Common myeloid progenitor, CD34-positive (primary cell): ENCODE data around the gene SLC22A14.
"Not testable (repeated sequence)": the region's sequence is repeated elsewhere in the genome, so short reads cannot be mapped to it uniquely, and the experiment has no call there.

Source experiments
- CTCF ChIA-PET: fragments of 350-600 bp; sonication (Branson Sonifier 250); formaldehyde crosslinking; loops from one replicate; lab custom pipeline; 2021; ENCODE audit warnings: antibody characterized with exemption; lab: Charles Lee
- POLR2A ChIA-PET: fragments of 350-600 bp; sonication (Branson Sonifier 250); formaldehyde crosslinking; loops from one replicate; lab custom pipeline; 2021; ENCODE audit warnings: antibody characterized with exemption; lab: Charles Lee
- DNase-seq, 3 donors: peaks; one replicate each; pipeline versions ENCODE4 v3.0.0 to v3.0.0-alpha.2; 2013
- H3K27ac ChIP-seq, 2 experiments: 1 replicate in 1 of 2; 2 replicates in 1 of 2; pipeline ENCODE4 v1.7.0; 2013; ENCODE audit warnings: inconsistent platforms in 2 of 2, low read length in 2 of 2, mild to moderate bottlenecking in 2 of 2, low read depth in 1 of 2, moderate library complexity in 1 of 2; ENCODE audit not compliant: severe bottlenecking in 2 of 2, insufficient read depth in 1 of 2, poor library complexity in 1 of 2
- H3K27me3 ChIP-seq, 5 experiments: replicated peaks in 2 of 5; 1 replicate in 3 of 5; 2 replicates in 2 of 5; pipeline versions ENCODE4 v1.6.1 to v1.7.0; 2013; ENCODE audit warnings: low read length in 4 of 5, mild to moderate bottlenecking in 2 of 5, moderate library complexity in 2 of 5, inconsistent platforms in 1 of 5; ENCODE audit not compliant: insufficient read depth in 5 of 5, control insufficient read depth in 4 of 5
- H3K36me3 ChIP-seq, 4 experiments: 1 replicate in 2 of 4; 2 replicates in 2 of 4; pipeline versions ENCODE4 v1.6.1 to v1.7.0; 2013; ENCODE audit warnings: low read length in 3 of 4, control low read depth in 1 of 4, mild to moderate bottlenecking in 1 of 4; ENCODE audit not compliant: control insufficient read depth in 4 of 4, insufficient read depth in 4 of 4
- H3K4me1 ChIP-seq, 4 experiments: 1 replicate in 3 of 4; 2 replicates in 1 of 4; pipeline versions ENCODE4 v1.6.1 to v1.7.1; 2013; ENCODE audit warnings: low read length in 3 of 4, mild to moderate bottlenecking in 3 of 4, control low read depth in 1 of 4, inconsistent platforms in 1 of 4, moderate library complexity in 1 of 4; ENCODE audit not compliant: control insufficient read depth in 4 of 4, insufficient read depth in 4 of 4; ENCODE audit errors: control extremely low read depth in 1 of 4
- H3K4me3 ChIP-seq, 7 experiments: 1 replicate in 4 of 7; 2 replicates in 3 of 7; pipeline versions ENCODE4 v1.5.1 to v1.7.0; 2013; ENCODE audit warnings: mild to moderate bottlenecking in 7 of 7, low read length in 6 of 7, moderate library complexity in 6 of 7, inconsistent platforms in 2 of 7, low read depth in 2 of 7, control low read depth in 1 of 7; ENCODE audit not compliant: insufficient read depth in 4 of 7, control insufficient read depth in 1 of 7; ENCODE audit errors: extremely low read depth in 1 of 7
- H3K9me3 ChIP-seq, 5 experiments: 1 replicate in 4 of 5; 2 replicates in 1 of 5; pipeline versions ENCODE4 v1.6.1 to v1.7.1; 2013; ENCODE audit warnings: low read length in 4 of 5, mild to moderate bottlenecking in 2 of 5, inconsistent platforms in 1 of 5, low read depth in 1 of 5, moderate library complexity in 1 of 5; ENCODE audit not compliant: control insufficient read depth in 4 of 5, insufficient read depth in 2 of 5; ENCODE audit errors: control extremely low read depth in 1 of 5
- WGBS: methylation state at CpG from one replicate; pipeline ENCODE4 v1.1.5; 2013; ENCODE audit not compliant: insufficient coverage; 5-methylcytosine and 5-hydroxymethylcytosine counted together

Gene SLC22A14

DNA sequence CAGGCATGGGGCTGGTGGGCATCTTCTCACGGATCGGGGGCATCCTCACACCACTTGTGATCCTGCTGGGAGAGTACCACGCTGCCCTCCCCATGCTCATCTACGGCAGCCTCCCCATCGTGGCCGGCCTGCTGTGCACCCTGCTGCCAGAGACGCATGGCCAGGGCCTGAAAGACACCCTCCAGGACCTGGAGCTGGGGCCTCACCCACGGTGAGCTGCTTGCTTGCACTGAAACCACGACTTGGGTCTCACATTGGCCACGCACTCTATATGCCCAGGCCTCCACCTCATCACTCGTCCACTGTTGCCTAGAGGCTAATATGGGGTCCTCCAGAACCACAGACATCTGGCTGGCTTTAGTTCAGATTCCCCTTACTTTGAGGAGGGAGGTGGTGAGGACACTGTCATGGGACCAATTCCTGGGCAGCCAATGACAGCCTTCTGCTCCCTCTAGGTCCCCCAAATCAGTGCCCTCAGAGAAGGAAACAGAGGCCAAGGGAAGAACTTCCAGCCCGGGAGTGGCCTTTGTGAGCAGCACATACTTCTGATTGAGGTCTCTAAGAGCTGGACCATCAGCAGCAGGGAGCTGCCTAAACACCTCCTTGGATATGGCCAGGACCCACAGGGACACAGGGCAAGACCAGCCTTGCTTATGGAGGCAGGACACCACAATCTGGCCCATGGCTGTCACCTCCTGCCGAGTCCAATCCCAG, 5.0 kb upstream of the SLC22A14 start:
- H3K9me3 ChIP-seq = no peaks in the 10 kb centered on the region
- no peak overlapping the region for H3K4me3 ChIP-seq
- ChIA-PET CTCF (interaction anchor here (0.7 kb wide), 1 partner anchor 22 kb away, joined by 4 read pairs; no protein-coding TSS in a partner anchor), POLR2A (no interaction called here)
- H3K36me3 ChIP-seq = no peaks in the 10 kb centered on the region
- H3K27ac ChIP-seq = no peak overlapping the region
- H3K27me3 ChIP-seq = no peaks in the 10 kb centered on the region
- peaks cover 0 to 3% (median 0%) of the 10 kb centered on the region in 4 experiments for H3K4me1 ChIP-seq
- DNase-seq = no peak
- 99% methylated on average over 11 of the region's 13 CpGs for WGBS

DNA sequence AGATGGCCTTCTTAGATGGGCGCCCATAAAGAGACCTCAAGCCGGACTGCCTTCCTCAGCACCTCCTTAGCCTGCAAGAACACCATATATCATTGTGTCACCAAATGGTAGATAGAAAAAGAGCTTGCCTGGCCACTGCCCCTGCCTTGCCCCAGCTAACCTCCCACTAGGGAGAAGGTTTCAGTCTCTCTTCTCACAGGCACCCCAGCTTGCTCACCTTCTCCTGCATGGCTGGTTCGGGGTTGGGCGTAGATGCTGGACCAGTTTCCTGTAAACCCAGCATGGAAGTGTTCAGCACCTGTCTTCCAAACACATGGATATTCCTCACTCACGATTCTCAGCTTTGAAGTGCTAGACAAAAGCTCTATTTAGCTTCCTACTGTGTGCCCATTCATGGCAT, 3.3 kb upstream of the SLC22A14 start:
- H3K4me1 ChIP-seq = peaks cover 0 to 3% (median 0%) of the 10 kb centered on the region in 4 experiments
- CTCF ChIA-PET = interaction anchor here (1.2 kb wide), 1 partner anchor 31 kb away, joined by 3 read pairs; no protein-coding TSS in a partner anchor
- WGBS = 91% methylated on average over 3 of the region's 5 CpGs
- DNase-seq = no peak
- POLR2A ChIA-PET = no interaction called here
- H3K9me3 ChIP-seq = no peaks in the 10 kb centered on the region
- H3K27ac ChIP-seq = no peak overlapping the region
- no peaks in the 10 kb centered on the region for H3K27me3 ChIP-seq
- H3K36me3 ChIP-seq = no peaks in the 10 kb centered on the region
- H3K4me3 ChIP-seq = no peak overlapping the region

DNA sequence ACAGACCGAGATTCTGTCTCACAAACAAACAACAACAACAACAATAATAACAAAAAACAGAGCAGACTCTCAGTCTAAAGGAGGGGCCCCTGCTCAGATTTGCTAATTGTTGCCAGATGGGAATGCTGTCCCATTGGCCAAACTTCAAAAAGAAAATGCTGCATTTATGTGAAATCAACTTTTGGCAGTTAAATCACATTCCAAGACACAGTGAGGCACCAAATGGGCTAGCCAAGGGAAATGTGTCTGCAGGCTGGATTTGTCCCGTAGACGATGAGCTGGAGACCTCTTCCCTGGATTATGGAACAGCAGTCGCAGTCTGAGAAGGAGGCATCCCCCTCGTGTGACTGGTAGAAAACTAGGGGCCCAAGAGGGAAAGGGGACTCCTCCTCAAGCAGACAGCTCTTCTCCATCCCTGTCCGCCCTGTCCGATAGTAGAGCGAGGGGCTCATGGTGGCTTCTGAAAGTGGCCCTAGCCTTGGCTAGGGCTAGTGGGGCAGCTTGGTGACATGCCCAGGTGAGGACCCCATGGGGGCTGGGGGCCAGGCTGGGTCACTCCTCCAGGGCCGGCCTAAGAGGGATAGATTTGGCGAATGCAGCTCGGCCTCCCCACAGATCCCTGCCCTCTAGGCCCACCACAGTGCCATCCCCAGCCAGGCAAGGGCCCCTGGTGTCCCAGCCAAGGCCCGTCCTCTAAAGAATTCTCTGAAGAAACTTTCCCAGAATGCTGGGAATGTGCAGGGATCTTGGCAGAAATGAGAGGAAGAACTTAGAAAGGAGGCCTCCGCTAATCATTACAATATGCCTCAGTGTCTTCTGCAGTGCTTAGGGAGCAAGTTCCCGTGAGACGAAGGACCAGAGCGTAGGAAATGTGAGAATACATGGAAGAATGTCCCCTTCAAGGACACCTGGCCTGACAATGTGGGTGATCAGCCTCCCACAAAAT, 2.0 kb downstream of the SLC22A14 start:
- POLR2A ChIA-PET = no interaction called here
- CTCF ChIA-PET = no interaction called here
- Histone ChIP-seq H3K27ac (no peak overlapping the region), H3K4me1 (peaks cover 0 to 3% (median 0%) of the 10 kb centered on the region in 4 experiments), H3K27me3 (no peaks in the 10 kb centered on the region), H3K9me3 (no peaks in the 10 kb centered on the region), H3K36me3 (no peaks in the 10 kb centered on the region), H3K4me3 (no peak overlapping the region)
- 93% methylated on average over 9 of the region's 16 CpGs for WGBS
- DNase-seq = no peak

DNA sequence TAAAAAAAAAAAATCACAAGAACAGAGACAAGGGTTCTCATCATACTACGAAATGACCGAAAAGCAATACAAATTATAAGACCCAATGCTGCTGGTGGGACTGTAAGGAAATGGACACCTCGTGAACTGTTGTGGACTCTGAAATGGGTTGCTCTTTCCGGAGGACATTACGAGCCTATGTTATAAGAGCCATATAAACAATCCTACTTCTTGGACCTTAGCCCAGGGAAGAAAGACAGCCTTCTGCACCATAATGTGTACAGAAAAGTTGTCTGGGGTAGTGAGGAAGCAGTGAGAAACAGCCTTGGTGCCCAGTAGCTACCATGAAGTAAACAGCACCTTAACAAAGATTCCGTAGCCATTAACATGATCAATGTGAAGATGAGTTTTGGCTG, 2.7 kb downstream of the SLC22A14 start:
- Histone ChIP-seq H3K4me1 (peaks cover 0 to 3% (median 0%) of the 10 kb centered on the region in 4 experiments), H3K9me3 (no peaks in the 10 kb centered on the region), H3K36me3 (no peaks in the 10 kb centered on the region), H3K27ac (no peak overlapping the region), H3K4me3 (no peak overlapping the region), H3K27me3 (no peaks in the 10 kb centered on the region)
- 88% methylated on average over 3 of the region's 6 CpGs for WGBS
- ChIA-PET CTCF (no interaction called here), POLR2A (no interaction called here)
- DNase-seq = no peak

DNA sequence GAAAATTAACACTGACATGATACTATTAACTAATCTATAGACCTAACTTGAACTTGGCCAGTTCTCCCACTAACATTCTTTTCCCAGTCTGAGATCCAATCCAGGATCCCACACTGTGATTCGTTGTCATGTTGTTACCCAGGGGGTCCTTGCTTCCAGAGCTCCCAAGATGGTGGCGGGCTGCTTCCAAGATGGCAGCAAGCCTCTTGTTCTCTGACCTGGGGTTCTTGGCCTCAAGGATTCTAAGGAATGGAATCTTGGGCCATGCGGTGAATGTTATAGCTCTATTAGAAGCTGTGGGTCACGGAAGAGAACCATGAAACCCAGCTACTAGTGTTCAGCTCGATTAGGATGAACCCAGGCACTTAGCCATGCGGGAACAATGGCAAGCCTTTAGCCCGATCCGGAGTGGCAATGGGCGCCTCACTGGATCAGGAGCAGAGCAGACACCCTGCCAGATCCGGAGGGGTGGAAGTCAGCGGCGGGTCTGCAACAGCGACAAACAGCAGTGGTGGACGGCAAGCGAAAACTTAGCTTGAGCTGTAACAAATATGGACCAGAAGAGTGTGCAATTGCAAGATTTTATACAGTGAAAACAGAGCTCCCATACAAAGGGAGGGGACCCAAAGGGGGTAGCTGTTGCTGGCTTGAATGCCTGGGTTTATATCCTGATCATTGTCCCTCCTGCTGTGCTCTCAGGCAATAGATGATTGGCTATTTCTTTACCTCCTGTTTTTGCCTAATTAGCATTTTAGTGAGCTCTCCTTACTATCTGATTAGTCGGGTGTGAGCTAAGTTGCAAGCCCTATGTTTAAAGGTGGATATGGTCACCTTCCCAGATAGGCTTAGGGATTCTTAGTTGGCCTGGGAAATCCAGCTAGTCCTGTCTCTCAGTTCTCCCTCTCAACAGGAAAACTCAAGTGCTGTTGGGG, 7.5 kb downstream of the SLC22A14 start:
- H3K36me3 ChIP-seq, CTCF ChIA-PET, H3K27me3 ChIP-seq, DNase-seq, H3K4me3 ChIP-seq, H3K27ac ChIP-seq, H3K4me1 ChIP-seq, POLR2A ChIA-PET, H3K9me3 ChIP-seq: not testable (repeated sequence)
- 96% methylated on average over 15 of the region's 16 CpGs for WGBS

DNA sequence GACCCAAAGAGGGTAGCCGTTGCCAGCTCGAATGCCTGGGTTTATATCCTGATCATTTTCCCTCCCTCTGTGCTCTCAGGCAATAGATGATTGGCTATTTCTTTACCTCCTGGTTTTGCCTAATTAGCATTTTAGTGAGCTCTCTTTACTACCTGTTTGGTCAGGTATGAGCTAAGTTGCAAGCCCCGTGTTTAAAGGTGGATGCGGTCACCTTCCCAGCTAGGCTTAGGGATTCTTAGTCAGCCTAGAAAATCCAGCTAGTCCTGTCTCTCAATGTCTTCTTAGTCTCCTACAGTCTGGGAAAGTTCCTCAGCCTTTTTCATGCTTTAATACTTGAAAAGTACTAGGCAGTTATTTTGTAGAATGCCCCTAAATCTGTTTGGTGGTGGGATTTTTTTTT, 15.0 kb downstream of the SLC22A14 start:
- H3K27me3 ChIP-seq, DNase-seq, H3K4me1 ChIP-seq, H3K27ac ChIP-seq, H3K9me3 ChIP-seq, POLR2A ChIA-PET, H3K4me3 ChIP-seq, H3K36me3 ChIP-seq: not testable (repeated sequence)
- WGBS = 93% methylated on average over 4 of the region's 4 CpGs
- CTCF ChIA-PET = interaction anchor here (0.8 to 1.5 kb wide), 3 partner anchors 49 to 177 kb away, joined by 3 to 4 read pairs (median 4); partner anchors contain the start of gene XYLB
